K562 (cell line): Measurements from ENCODE around the gene TET2.
A peak's percentile ranks its signal among the peaks of the same experiment; 100 is the strongest.

ENCODE experiments used
- NCOR1 ChIP-seq: fragments of 450-650 bp; IDR thresholded peaks from 2 replicates; pipeline ENCODE4 v1.6.1; 2016; ENCODE audit warnings: mild to moderate bottlenecking, moderate library complexity
- NFIC ChIP-seq: fragments of 450-650 bp; IDR thresholded peaks from 2 replicates; pipeline ENCODE4 v1.6.1; 2017; ENCODE audit warnings: mild to moderate bottlenecking, inconsistent platforms
- POLR2A ChIP-seq: fragments of 450-650 bp; conservative IDR thresholded peaks from 2 replicates; pipeline ENCODE4 v1.6.1; 2016
- ZNF324 ChIP-seq: fragments of 250-450 bp; sonication (Bioruptor Pico); IDR thresholded peaks from 2 replicates; pipeline ENCODE4 v1.4.0; 2020; ENCODE audit warnings: mild to moderate bottlenecking
- ZNF79 ChIP-seq: fragments of 250-450 bp; sonication (Bioruptor Pico); IDR thresholded peaks from 2 replicates; pipeline ENCODE4 v1.4.0; 2020; ENCODE audit warnings: low read depth, mild to moderate bottlenecking, moderate library complexity
- TF ChIP-seq, protein P1 (sequence below): sonication (generic); formaldehyde crosslinking; IDR thresholded peaks from 2 replicates; pipeline ENCODE4 v1.8.0; 2022; ENCODE audit warnings: mild to moderate bottlenecking, missing genetic modification reagents
- TF ChIP-seq, protein P2 (sequence below), 3 experiments: IDR thresholded peaks in 2 of 3; conservative IDR thresholded peaks in 1 of 3; 2 replicates each; pipeline ENCODE4 v1.5.1; 2011 to 2012; ENCODE audit warnings: low read length in 3 of 3, mild to moderate bottlenecking in 3 of 3, control low read depth in 2 of 3, improper control_type of control experiment in 1 of 3, inconsistent platforms in 1 of 3, low read depth in 1 of 3, mixed read lengths in 1 of 3, moderate library complexity in 1 of 3; ENCODE audit not compliant: insufficient read depth in 2 of 3

DNA sequence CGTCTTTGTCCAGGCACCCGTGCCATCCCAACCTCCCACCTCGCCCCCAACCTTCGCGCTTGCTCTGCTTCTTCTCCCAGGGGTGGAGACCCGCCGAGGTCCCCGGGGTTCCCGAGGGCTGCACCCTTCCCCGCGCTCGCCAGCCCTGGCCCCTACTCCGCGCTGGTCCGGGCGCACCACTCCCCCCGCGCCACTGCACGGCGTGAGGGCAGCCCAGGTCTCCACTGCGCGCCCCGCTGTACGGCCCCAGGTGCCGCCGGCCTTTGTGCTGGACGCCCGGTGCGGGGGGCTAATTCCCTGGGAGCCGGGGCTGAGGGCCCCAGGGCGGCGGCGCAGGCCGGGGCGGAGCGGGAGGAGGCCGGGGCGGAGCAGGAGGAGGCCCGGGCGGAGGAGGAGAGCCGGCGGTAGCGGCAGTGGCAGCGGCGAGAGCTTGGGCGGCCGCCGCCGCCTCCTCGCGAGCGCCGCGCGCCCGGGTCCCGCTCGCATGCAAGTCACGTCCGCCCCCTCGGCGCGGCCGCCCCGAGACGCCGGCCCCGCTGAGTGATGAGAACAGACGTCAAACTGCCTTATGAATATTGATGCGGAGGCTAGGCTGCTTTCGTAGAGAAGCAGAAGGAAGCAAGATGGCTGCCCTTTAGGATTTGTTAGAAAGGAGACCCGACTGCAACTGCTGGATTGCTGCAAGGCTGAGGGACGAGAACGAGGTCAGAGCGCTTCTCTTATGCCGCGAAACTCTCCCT, at the start of gene TET2:
- peak; percentile 24; the same call in 1 of the 2 replicates for TF ChIP-seq NCOR1
- TF ChIP-seq NFIC: no peak
- TF ChIP-seq, protein P1, sequence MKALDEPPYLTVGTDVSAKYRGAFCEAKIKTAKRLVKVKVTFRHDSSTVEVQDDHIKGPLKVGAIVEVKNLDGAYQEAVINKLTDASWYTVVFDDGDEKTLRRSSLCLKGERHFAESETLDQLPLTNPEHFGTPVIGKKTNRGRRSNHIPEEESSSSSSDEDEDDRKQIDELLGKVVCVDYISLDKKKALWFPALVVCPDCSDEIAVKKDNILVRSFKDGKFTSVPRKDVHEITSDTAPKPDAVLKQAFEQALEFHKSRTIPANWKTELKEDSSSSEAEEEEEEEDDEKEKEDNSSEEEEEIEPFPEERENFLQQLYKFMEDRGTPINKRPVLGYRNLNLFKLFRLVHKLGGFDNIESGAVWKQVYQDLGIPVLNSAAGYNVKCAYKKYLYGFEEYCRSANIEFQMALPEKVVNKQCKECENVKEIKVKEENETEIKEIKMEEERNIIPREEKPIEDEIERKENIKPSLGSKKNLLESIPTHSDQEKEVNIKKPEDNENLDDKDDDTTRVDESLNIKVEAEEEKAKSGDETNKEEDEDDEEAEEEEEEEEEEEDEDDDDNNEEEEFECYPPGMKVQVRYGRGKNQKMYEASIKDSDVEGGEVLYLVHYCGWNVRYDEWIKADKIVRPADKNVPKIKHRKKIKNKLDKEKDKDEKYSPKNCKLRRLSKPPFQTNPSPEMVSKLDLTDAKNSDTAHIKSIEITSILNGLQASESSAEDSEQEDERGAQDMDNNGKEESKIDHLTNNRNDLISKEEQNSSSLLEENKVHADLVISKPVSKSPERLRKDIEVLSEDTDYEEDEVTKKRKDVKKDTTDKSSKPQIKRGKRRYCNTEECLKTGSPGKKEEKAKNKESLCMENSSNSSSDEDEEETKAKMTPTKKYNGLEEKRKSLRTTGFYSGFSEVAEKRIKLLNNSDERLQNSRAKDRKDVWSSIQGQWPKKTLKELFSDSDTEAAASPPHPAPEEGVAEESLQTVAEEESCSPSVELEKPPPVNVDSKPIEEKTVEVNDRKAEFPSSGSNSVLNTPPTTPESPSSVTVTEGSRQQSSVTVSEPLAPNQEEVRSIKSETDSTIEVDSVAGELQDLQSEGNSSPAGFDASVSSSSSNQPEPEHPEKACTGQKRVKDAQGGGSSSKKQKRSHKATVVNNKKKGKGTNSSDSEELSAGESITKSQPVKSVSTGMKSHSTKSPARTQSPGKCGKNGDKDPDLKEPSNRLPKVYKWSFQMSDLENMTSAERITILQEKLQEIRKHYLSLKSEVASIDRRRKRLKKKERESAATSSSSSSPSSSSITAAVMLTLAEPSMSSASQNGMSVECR (CRISPR knock-in tag): peak; percentile 46; the same call in 1 of the 2 replicates
- TF ChIP-seq ZNF324 (CRISPR knock-in tag): no peak
- TF ChIP-seq, protein P2, sequence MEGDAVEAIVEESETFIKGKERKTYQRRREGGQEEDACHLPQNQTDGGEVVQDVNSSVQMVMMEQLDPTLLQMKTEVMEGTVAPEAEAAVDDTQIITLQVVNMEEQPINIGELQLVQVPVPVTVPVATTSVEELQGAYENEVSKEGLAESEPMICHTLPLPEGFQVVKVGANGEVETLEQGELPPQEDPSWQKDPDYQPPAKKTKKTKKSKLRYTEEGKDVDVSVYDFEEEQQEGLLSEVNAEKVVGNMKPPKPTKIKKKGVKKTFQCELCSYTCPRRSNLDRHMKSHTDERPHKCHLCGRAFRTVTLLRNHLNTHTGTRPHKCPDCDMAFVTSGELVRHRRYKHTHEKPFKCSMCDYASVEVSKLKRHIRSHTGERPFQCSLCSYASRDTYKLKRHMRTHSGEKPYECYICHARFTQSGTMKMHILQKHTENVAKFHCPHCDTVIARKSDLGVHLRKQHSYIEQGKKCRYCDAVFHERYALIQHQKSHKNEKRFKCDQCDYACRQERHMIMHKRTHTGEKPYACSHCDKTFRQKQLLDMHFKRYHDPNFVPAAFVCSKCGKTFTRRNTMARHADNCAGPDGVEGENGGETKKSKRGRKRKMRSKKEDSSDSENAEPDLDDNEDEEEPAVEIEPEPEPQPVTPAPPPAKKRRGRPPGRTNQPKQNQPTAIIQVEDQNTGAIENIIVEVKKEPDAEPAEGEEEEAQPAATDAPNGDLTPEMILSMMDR (IDR thresholded peaks at IDR 0.05 in 2 of 3, conservative IDR thresholded peaks at IDR 0.05 in 1 of 3; ENCODE audit: insufficient read depth in 2 of 3, low read depth in 1 of 3, low read length in 3 of 3): no peak
- TF ChIP-seq ZNF79 (CRISPR knock-in tag): no peak
- TF ChIP-seq POLR2A: peak; percentile 76
